Keratinocyte (primary cell): ENCODE data around the gene UGP2. TPM values are rescaled to one million over a fixed set of nuclear protein-coding genes. Genes with fewer than 3 reads are reported as not detected.
A peak's percentile ranks its signal among the peaks of the same experiment; 100 is the strongest.

Experiments used
- DNase-seq: peaks from one replicate; pipeline ENCODE4 v3.0.0-alpha.2; 2011; ENCODE audit warnings: low read depth, missing footprints, low spot score
- FAIRE-seq: peaks from 2 replicates; lab custom pipeline; 2011; peaks lifted over from hg19 to GRCh38; lab: Jason Lieb, UNC
- H2AFZ ChIP-seq: 2 replicates; pipeline ENCODE4 v1.6.0; 2012; ENCODE audit warnings: low read length, control low read depth, inconsistent platforms; ENCODE audit not compliant: control insufficient read depth
- H3K27ac ChIP-seq: 2 replicates; pipeline ENCODE4 v1.5.1; 2011; ENCODE audit warnings: low read length; ENCODE audit not compliant: control insufficient read depth, insufficient read depth
- H3K27me3 ChIP-seq: 3 replicates; pipeline ENCODE4 v1.6.0; 2011; ENCODE audit warnings: low read length; ENCODE audit not compliant: control insufficient read depth, insufficient read depth; ENCODE audit errors: extremely low read depth
- H3K36me3 ChIP-seq, 2 experiments: 2 replicates in 1 of 2; 3 replicates in 1 of 2; pipeline ENCODE4 v1.5.1; 2011; ENCODE audit warnings: low read length in 2 of 2, mild to moderate bottlenecking in 1 of 2; ENCODE audit not compliant: control insufficient read depth in 2 of 2, insufficient read depth in 2 of 2; ENCODE audit errors: extremely low read depth in 1 of 2
- H3K4me1 ChIP-seq: 3 replicates; pipeline ENCODE4 v1.5.1; 2011; ENCODE audit warnings: low read length; ENCODE audit not compliant: control insufficient read depth, insufficient read depth; ENCODE audit errors: extremely low read depth
- H3K4me2 ChIP-seq: 3 replicates; pipeline ENCODE4 v1.6.0; 2011; ENCODE audit warnings: low read depth, low read length; ENCODE audit not compliant: control insufficient read depth, insufficient read depth; ENCODE audit errors: extremely low read depth
- H3K4me3 ChIP-seq, 3 experiments: fragments of 200-600 bp in 1 of 3; sonication (generic) in 1 of 3; 2 replicates in 2 of 3; 3 replicates in 1 of 3; pipeline ENCODE4 v1.5.1; 2011 to 2016; ENCODE audit warnings: low read length in 3 of 3, mild to moderate bottlenecking in 3 of 3, control low read depth in 2 of 3, inconsistent platforms in 1 of 3, low read depth in 1 of 3, mixed read lengths in 1 of 3, mixed run types in 1 of 3, moderate library complexity in 1 of 3; ENCODE audit not compliant: control insufficient read depth in 2 of 3, insufficient read depth in 2 of 3; ENCODE audit errors: extremely low read depth in 1 of 3
- H3K79me2 ChIP-seq: 2 replicates; pipeline ENCODE4 v1.6.0; 2012; ENCODE audit warnings: low read length; ENCODE audit not compliant: control insufficient read depth, insufficient read depth
- H3K9ac ChIP-seq: 3 replicates; pipeline ENCODE4 v1.6.0; 2011; ENCODE audit warnings: low read length; ENCODE audit not compliant: control insufficient read depth, insufficient read depth; ENCODE audit errors: extremely low read depth
- H3K9me1 ChIP-seq: 3 replicates; pipeline ENCODE4 v1.6.0; 2011; ENCODE audit warnings: low read length; ENCODE audit not compliant: control insufficient read depth, insufficient read depth; ENCODE audit errors: extremely low read depth
- H3K9me3 ChIP-seq: 2 replicates; pipeline ENCODE4 v1.5.1; 2012; ENCODE audit warnings: low read depth, low read length; ENCODE audit not compliant: control insufficient read depth
- H4K20me1 ChIP-seq: 3 replicates; pipeline ENCODE4 v1.6.0; 2011; ENCODE audit warnings: low read length; ENCODE audit not compliant: control insufficient read depth, insufficient read depth; ENCODE audit errors: extremely low read depth
- EZH2 ChIP-seq: IDR thresholded peaks from one replicate; pipeline ENCODE4 v1.6.1; 2012; ENCODE audit warnings: inconsistent platforms, mild to moderate bottlenecking, low read length, moderate library complexity
- dilution Hi-C: fragments of 300-500 bp; cut with MboI; formaldehyde crosslinking; loops from one replicate; pipeline ENCODE4 v1.7.0; 2020; ENCODE audit warnings: low sequenced_read_pairs; ENCODE audit not compliant: extremely low pct_ligation_motif_present
- polyA plus RNA-seq, 5 experiments: library from polyadenylated mRNA; depleted of rRNA in 3 of 5; stranded (reverse) in 3 of 5; stranded (forward) in 1 of 5; unstranded in 1 of 5; fragments of >200 nt; gene quantifications; 1 replicate in 1 of 5; 2 replicates in 3 of 5; 3 replicates in 1 of 5; pipeline versions ENCODE4 v1.2.1 to v1.2.3, GENCODE V29; 2011 to 2012; ENCODE audit warnings: missing spikeins in 2 of 5, low read depth in 1 of 5, low replicate concordance in 1 of 5
- TF ChIP-seq, protein P1 (sequence below), 3 experiments: IDR thresholded peaks in 1 of 3; conservative IDR thresholded peaks in 1 of 3; optimal IDR thresholded peaks in 1 of 3; 2 replicates in 2 of 3; 3 replicates in 1 of 3; pipeline versions ENCODE3 to v1.5.1; 2011; ENCODE audit warnings: low read length in 3 of 3, mild to moderate bottlenecking in 3 of 3, moderate library complexity in 2 of 3, control low read depth in 1 of 3, inconsistent platforms in 1 of 3; ENCODE audit not compliant: insufficient read depth in 2 of 3; ENCODE audit errors: extremely low read depth in 1 of 3

UGP2 gene
- polyA plus RNA-seq, 1 donor (not counting 4 experiments of a cell fraction or from before 2014, with no cell fraction given): 260 TPM

DNA sequence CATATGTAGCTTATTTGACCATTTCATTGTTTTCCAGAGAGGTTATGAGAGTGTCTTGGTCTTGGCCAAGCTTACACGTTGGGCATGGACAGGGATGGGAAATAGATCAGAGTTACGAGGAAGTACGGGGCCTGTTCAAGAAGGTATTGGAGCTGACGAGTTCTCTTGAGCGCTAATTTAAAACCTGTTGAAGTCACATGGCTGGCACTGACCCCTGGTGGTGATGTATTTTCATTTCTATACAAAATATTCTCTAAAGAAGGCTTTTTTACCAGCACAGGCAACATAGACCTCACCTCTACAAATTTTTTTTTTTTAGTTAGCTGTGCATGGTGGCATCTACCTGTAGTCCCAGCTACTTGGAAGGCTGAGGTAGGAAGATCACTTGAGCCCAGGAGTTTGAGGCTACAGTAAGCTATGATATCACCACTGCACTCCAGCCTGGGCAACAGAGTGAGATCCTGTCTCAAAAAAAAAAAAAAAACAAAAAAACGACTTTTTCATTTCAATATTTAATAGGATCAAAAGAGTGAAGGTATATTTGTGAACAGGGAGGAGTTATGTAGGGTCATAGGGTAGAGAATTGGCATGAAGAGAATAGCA, 19.6 kb downstream of the UGP2 start:
- Histone ChIP-seq H3K79me2 (peaks cover 21% of the 10 kb centered on the region), H3K4me2 (no peak overlapping the region), H3K4me3 (no peak overlapping the region), H3K27me3 (no peaks in the 10 kb centered on the region), H3K4me1 (peaks cover 38% of the 10 kb centered on the region), H3K9me1 (no peaks in the 10 kb centered on the region), H3K27ac (no peak overlapping the region), H2AFZ (no peak overlapping the region), H4K20me1 (no peaks in the 10 kb centered on the region), H3K9me3 (no peaks in the 10 kb centered on the region), H3K36me3 (peaks cover 4 to 14% of the 10 kb centered on the region in 2 experiments), H3K9ac (no peak overlapping the region)
- no peak for TF ChIP-seq EZH2
- TF ChIP-seq, protein P1, sequence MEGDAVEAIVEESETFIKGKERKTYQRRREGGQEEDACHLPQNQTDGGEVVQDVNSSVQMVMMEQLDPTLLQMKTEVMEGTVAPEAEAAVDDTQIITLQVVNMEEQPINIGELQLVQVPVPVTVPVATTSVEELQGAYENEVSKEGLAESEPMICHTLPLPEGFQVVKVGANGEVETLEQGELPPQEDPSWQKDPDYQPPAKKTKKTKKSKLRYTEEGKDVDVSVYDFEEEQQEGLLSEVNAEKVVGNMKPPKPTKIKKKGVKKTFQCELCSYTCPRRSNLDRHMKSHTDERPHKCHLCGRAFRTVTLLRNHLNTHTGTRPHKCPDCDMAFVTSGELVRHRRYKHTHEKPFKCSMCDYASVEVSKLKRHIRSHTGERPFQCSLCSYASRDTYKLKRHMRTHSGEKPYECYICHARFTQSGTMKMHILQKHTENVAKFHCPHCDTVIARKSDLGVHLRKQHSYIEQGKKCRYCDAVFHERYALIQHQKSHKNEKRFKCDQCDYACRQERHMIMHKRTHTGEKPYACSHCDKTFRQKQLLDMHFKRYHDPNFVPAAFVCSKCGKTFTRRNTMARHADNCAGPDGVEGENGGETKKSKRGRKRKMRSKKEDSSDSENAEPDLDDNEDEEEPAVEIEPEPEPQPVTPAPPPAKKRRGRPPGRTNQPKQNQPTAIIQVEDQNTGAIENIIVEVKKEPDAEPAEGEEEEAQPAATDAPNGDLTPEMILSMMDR (optimal IDR thresholded peaks at IDR 0.05 in 1 of 3, IDR thresholded peaks at IDR 0.05 in 1 of 3, conservative IDR thresholded peaks at IDR 0.05 in 1 of 3; ENCODE audit: extremely low read depth in 1 of 3, insufficient read depth in 2 of 3, low read length in 3 of 3): peak; percentile 29 to 36 (median 30)
- FAIRE-seq (no peak), DNase-seq (no peak)
- dilution Hi-C loops: no loop called here

GRCh38 chr2:63862806-63863205, 21.1 kb downstream of the UGP2 start:
- Histone ChIP-seq H4K20me1 (no peaks in the 10 kb centered on the region), H3K4me3 (no peak overlapping the region), H3K9me3 (no peaks in the 10 kb centered on the region), H3K79me2 (peaks cover 22% of the 10 kb centered on the region), H3K9ac (no peak overlapping the region), H3K27ac (peak overlapping the region; percentile 16), H2AFZ (no peak overlapping the region), H3K4me2 (peak overlapping the region; percentile 29), H3K9me1 (no peaks in the 10 kb centered on the region), H3K36me3 (peaks cover 7 to 12% of the 10 kb centered on the region in 2 experiments), H3K27me3 (no peaks in the 10 kb centered on the region), H3K4me1 (peaks cover 49% of the 10 kb centered on the region)
- TF ChIP-seq EZH2: no peak
- TF ChIP-seq, protein P1 (optimal IDR thresholded peaks at IDR 0.05 in 1 of 3, IDR thresholded peaks at IDR 0.05 in 1 of 3, conservative IDR thresholded peaks at IDR 0.05 in 1 of 3; ENCODE audit: extremely low read depth in 1 of 3, insufficient read depth in 2 of 3, low read length in 3 of 3): no peak
- FAIRE-seq (peak; percentile 87), DNase-seq (peak; percentile 88)
- dilution Hi-C loops: no loop called here
